GM12872 (cell line): ENCODE results near the gene CWC22.

Experiments
- CTCF ChIP-seq: IDR thresholded peaks from 3 replicates; pipeline ENCODE4 v1.5.1; 2011; ENCODE audit warnings: low read depth, mild to moderate bottlenecking, low read length, moderate library complexity; ENCODE audit not compliant: insufficient read depth

CWC22 gene

DNA sequence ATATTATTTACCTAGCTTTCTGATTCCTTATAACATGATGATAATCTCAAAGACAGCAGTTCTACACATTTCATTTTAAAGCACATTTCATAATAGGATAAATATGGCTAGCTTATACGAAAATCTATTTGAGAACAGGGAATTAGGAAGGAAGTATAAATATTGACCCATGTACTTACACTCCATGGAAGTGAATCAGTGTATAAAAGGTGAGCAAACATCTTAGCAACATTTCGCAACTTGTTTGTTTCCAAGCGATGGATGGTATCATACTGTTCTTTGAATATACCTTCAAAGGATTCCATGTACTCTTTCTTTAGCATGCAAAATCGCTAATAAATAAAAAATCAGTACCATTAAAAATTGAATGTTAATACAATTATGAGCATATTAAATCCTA, 53.1 kb downstream of the CWC22 start:
- no peak for TF ChIP-seq CTCF

GRCh38 chr2:179953359-179953758, 53.7 kb downstream of the CWC22 start:
- no peak for TF ChIP-seq CTCF

DNA sequence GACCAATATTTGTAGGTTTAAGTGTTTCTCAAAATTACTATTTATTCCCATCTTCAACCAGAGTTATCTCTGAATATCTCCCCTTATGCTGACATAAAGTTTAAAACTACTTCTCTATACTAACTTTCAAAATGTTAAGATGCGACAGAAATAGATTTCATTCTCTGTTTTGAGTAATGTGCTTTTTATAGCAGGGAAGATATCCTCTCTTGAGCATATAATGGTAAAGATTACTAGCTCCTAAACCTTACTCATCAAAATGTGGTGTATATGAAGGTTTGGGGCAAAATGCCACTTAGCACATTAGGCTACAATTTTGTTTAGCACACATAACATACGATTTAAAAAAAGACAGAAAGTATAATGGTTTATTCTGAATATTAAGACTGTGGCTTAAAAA, 54.4 kb downstream of the CWC22 start:
- TF ChIP-seq CTCF = no peak

GRCh38 chr2:179951680-179952079, 55.4 kb downstream of the CWC22 start:
- TF ChIP-seq CTCF = no peak

- TF ChIP-seq CTCF = no peak
Observed at GRCh38 chr2:179950391-179950790, 56.7 kb downstream of the CWC22 start.

DNA sequence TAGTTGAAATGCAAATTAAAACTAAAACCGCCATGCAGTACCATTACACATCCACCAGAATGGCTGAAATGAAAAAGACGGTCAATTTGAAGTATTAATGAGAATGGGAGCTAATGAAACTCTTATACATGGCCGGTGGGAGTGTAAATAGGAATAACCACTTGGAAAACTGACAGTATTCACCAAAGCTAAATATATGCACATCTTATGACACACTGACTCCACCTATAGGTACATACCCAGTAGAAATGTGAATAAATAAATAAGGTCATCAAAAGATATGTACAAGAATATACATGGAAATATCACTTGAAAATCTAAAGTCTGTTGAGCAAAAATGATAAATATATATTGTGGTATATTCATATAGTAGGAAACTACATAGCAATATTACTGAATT, 57.7 kb downstream of the CWC22 start:
- TF ChIP-seq CTCF = no peak

GRCh38 chr2:179948058-179948457, 59.0 kb downstream of the CWC22 start:
- no peak for TF ChIP-seq CTCF

- no peak for TF ChIP-seq CTCF
Observed at GRCh38 chr2:179946810-179947615, 60.1 kb downstream of the CWC22 start.
